GM12878 (cell line): Measurements from ENCODE around the gene NPAS3. TPM values are rescaled to one million over a fixed set of nuclear protein-coding genes. Genes with fewer than 3 reads are reported as not detected.

Experiments used
- ATAC-seq: fragments of 200-7000 bp; cut with Tn5 transposase; 3 replicates; pipeline ENCODE4 v1.9.1; 2020; ENCODE audit warnings: mild to moderate bottlenecking, moderate library complexity
- BruUV-seq: library from RNA; stranded (reverse); fragments of 400-500 nt; replicated peaks from 2 replicates; lab custom pipeline; 2021; lab: Mats Ljungman, UMichigan
- CTCF ChIA-PET: fragments of 300-600 bp; sonication (Branson Sonifier 250); formaldehyde crosslinking; extraction: SDS; loops from one replicate; lab custom pipeline; 2021; ENCODE audit warnings: inconsistent platforms; lab: Yijun Ruan, JAX
- POLR2A ChIA-PET: fragments of 350-600 bp; formaldehyde crosslinking; extraction: SDS; loops from one replicate; lab custom pipeline; 2021; ENCODE audit warnings: inconsistent platforms; lab: Charles Lee
- RAD21 ChIA-PET: fragments of 300-600 bp; sonication (Branson Sonifier 250); formaldehyde crosslinking; loops from one replicate; lab custom pipeline; 2023; ENCODE audit warnings: antibody characterized with exemption; ENCODE audit not compliant: unreplicated experiment; lab: Charles Lee
- SMC1A ChIA-PET: fragments of 300-600 bp; sonication (Branson Sonifier 250); formaldehyde crosslinking; loops from one replicate; lab custom pipeline; 2023; ENCODE audit not compliant: unreplicated experiment, uncharacterized antibody; lab: Charles Lee
- DNase-seq: peaks from one replicate; pipeline ENCODE4 v3.0.0-alpha.2; 2011; ENCODE audit warnings: low read depth, low spot score
- FAIRE-seq: peaks from 3 replicates; lab custom pipeline; 2011; peaks lifted over from hg19 to GRCh38; lab: Jason Lieb, UNC
- H2AFZ ChIP-seq: 2 replicates; pipeline ENCODE4 v1.6.0; 2011; ENCODE audit warnings: low read depth, low read length, control low read depth; ENCODE audit not compliant: control insufficient read depth
- H3K27ac ChIP-seq: 2 replicates; pipeline ENCODE4 v1.5.1; 2011; ENCODE audit warnings: control low read depth; ENCODE audit not compliant: control insufficient read depth, insufficient read depth
- H3K27me3 ChIP-seq, 2 experiments: replicated peaks in 1 of 2; 2 replicates each; pipeline versions ENCODE4 v1.6.0 to v1.6.1; 2011; ENCODE audit warnings: low read length in 1 of 2; ENCODE audit not compliant: control insufficient read depth in 2 of 2, insufficient read depth in 2 of 2
- H3K36me3 ChIP-seq, 2 experiments: 2 replicates each; pipeline ENCODE4 v1.5.1; 2011; ENCODE audit warnings: low read length in 1 of 2; ENCODE audit not compliant: control insufficient read depth in 2 of 2, insufficient read depth in 2 of 2
- H3K4me1 ChIP-seq: 2 replicates; pipeline ENCODE4 v1.6.1; 2011; ENCODE audit warnings: mild to moderate bottlenecking, low read length, moderate library complexity, mixed read lengths; ENCODE audit not compliant: control insufficient read depth, insufficient read depth
- H3K4me2 ChIP-seq: 2 replicates; pipeline ENCODE4 v1.6.0; 2011; ENCODE audit warnings: control low read depth; ENCODE audit not compliant: control insufficient read depth, insufficient read depth
- H3K4me3 ChIP-seq: fragments of 200-600 bp; sonication (generic); 2 replicates; pipeline ENCODE4 v1.5.1; 2016
- H3K79me2 ChIP-seq: 2 replicates; pipeline ENCODE4 v1.6.0; 2011; ENCODE audit warnings: low read length; ENCODE audit not compliant: control insufficient read depth, insufficient read depth
- H3K9ac ChIP-seq: 2 replicates; pipeline ENCODE4 v1.8.0; 2011; ENCODE audit warnings: low read length, control low read depth, mixed read lengths; ENCODE audit not compliant: control insufficient read depth, insufficient read depth
- H3K9me3 ChIP-seq: replicated peaks from 3 replicates; pipeline ENCODE4 v1.5.1; 2011; ENCODE audit warnings: mild to moderate bottlenecking, low read length; ENCODE audit not compliant: control insufficient read depth, insufficient read depth
- H4K20me1 ChIP-seq: 2 replicates; pipeline ENCODE4 v1.6.0; 2011; ENCODE audit not compliant: control insufficient read depth, insufficient read depth
- ESRRA ChIP-seq: IDR thresholded peaks from 2 replicates; pipeline ENCODE4 v1.6.1; 2012; ENCODE audit warnings: mild to moderate bottlenecking, low read length, improper control_type of control experiment
- FOXM1 ChIP-seq: IDR thresholded peaks from 2 replicates; pipeline ENCODE4 v1.6.1; 2012; ENCODE audit warnings: low read depth, mild to moderate bottlenecking, inconsistent platforms, low read length, moderate library complexity
- HDAC2 ChIP-seq: fragments of 200-600 bp; sonication (generic); IDR thresholded peaks from 2 replicates; pipeline ENCODE4 v1.6.1; 2017
- MTA3 ChIP-seq: IDR thresholded peaks from 2 replicates; pipeline ENCODE4 v1.6.1; 2012; ENCODE audit warnings: low read length, inconsistent platforms, borderline replicate concordance
- MXI1 ChIP-seq: fragments of 150-350 bp; IDR thresholded peaks from 2 replicates; pipeline ENCODE4 v1.6.1; 2011; ENCODE audit warnings: low read depth, mild to moderate bottlenecking, inconsistent platforms, low read length, improper control_type of control experiment
- MYB ChIP-seq: fragments of 150-350 bp; IDR thresholded peaks from 2 replicates; pipeline ENCODE4 v1.6.1; 2014; ENCODE audit warnings: mild to moderate bottlenecking, low read depth, low read length, borderline replicate concordance
- POLR2A ChIP-seq: IDR thresholded peaks from 2 replicates; pipeline ENCODE4 v1.6.1; 2011; ENCODE audit warnings: low read depth, mild to moderate bottlenecking, low read length
- SREBF2 ChIP-seq: IDR thresholded peaks from 2 replicates; pipeline ENCODE4 v1.6.1; 2012; ENCODE audit warnings: mild to moderate bottlenecking, low read length
- STAT3 ChIP-seq: IDR thresholded peaks from 2 replicates; pipeline ENCODE4 v1.6.1; 2011; ENCODE audit warnings: low read depth, low read length, improper control_type of control experiment
- TARDBP ChIP-seq: IDR thresholded peaks from 2 replicates; pipeline ENCODE4 v1.6.1; 2016; ENCODE audit warnings: borderline replicate concordance
- WGBS: methylation state at CpG from one replicate; pipeline ENCODE4 v1.1.6; 2016; ENCODE audit warnings: low lambda C conversion rate; ENCODE audit not compliant: insufficient replicate concordance, insufficient coverage; ENCODE audit errors: missing lambda C conversion rate; 5-methylcytosine and 5-hydroxymethylcytosine counted together
- in situ Hi-C: fragments of 300-500 bp; cut with MboI; formaldehyde crosslinking; loops from 9 replicates; pipeline ENCODE4 v1.14.3; 2018; ENCODE audit warnings: mixed read lengths
- intact Hi-C: fragments of 100-400 bp; cut with micrococcal nuclease; formaldehyde crosslinking; loops from one replicate; pipeline ENCODE4 v1.14.2; 2022; ENCODE audit not compliant: unreplicated experiment
- polyA plus RNA-seq, 11 experiments: library from polyadenylated mRNA; depleted of rRNA in 4 of 11; unstranded in 6 of 11; stranded (reverse) in 5 of 11; fragments of >200 nt; fragmentation: Nextera tagmentation in 4 of 11; fragmentation: Illumina TruSeq in 1 of 11; extraction: Ambion mirVana in 4 of 11; extraction: Trizol in 1 of 11; gene quantifications; 1 replicate in 1 of 11; 2 replicates in 10 of 11; pipeline versions ENCODE4 v1.2.1 to v1.2.3, GENCODE V29; 2011 to 2016; ENCODE audit warnings: inconsistent platforms in 2 of 11, missing spikeins in 2 of 11, low read depth in 1 of 11
- total RNA-seq, 4 experiments: library from RNA; depleted of rRNA in 3 of 4; stranded (reverse); fragments of >200 nt in 3 of 4; fragmentation: Illumina TruSeq in 1 of 4; extraction: Trizol in 1 of 4; gene quantifications; 2 replicates each; pipeline versions ENCODE4 v1.2.1 to v1.2.3, GENCODE V29; 2013 to 2021
- TF ChIP-seq, protein P1 (sequence below): fragments of 150-350 bp; IDR thresholded peaks from 2 replicates; pipeline ENCODE4 v1.6.1; 2016; ENCODE audit warnings: low read depth, low read length
- TF ChIP-seq, protein P2 (sequence below): fragments of 450-650 bp; IDR thresholded peaks from 2 replicates; pipeline ENCODE4 v1.6.1; 2014; ENCODE audit warnings: mild to moderate bottlenecking
- TF ChIP-seq, protein P3 (sequence below): fragments of 450-650 bp; IDR thresholded peaks from 2 replicates; pipeline ENCODE4 v1.6.1; 2017; ENCODE audit warnings: mild to moderate bottlenecking
- TF ChIP-seq, protein P4 (sequence below): fragments of 450-650 bp; IDR thresholded peaks from 2 replicates; pipeline ENCODE4 v1.6.1; 2017; ENCODE audit warnings: antibody characterized with exemption, mild to moderate bottlenecking, moderate library complexity

Gene NPAS3
- total and polyA plus RNA-seq, 10 of the 15 experiments (the other 5 are each of a cell fraction or from before 2014, with no cell fraction given) = under 0.01 to 2.7 (median 0.03) TPM; not detected in 6

DNA sequence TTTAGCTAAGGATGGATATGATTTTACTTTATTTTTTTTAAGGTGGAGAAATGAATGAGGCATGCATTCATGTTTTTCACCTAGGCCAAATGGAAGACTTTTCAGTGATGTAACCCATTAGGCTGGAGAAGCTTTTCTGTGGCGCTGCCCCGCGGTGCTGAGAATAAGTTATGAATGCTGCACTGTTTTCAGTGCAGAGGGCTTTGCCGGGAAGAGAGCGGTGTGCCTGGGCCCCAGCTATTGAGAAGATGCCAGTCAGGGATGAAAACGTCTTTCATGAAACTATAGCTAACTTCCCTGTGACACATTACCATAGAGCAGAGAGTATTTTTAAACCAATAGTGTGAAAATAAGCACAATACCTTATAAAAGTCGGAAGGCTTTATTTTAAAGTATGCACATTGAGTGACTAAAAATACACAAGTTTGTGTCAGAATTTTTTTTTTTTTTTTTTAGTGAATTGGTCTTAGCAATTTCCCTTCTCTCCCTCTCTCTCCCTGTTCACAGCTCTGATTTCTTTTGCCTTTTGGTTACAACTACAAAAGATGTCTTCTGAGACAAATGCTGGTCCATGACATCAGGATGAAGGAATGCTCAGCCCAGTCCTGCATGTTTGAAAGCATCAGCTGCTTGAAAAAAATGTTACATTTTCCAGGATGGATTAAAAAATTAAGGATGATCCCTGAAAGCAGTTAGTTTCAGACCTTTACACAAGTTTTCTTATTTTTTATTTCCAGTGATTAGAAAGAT is 48.3 kb downstream of the NPAS3 start:
- Histone ChIP-seq H3K36me3 (no peaks in the 10 kb centered on the region), H2AFZ (no peak overlapping the region), H3K9ac (no peak overlapping the region), H3K4me1 (no peaks in the 10 kb centered on the region), H3K79me2 (no peaks in the 10 kb centered on the region), H3K27ac (no peak overlapping the region), H3K4me3 (no peak overlapping the region), H3K4me2 (no peak overlapping the region), H3K27me3 (no peaks in the 10 kb centered on the region), H4K20me1 (no peaks in the 10 kb centered on the region), H3K9me3 (no peaks in the 10 kb centered on the region)
- DNase-seq (no peak), ATAC-seq (no peak), FAIRE-seq (no peak)
- intact Hi-C loops (no loop called here), in situ Hi-C loops (no loop called here)
- RAD21 ChIA-PET = no interaction called here
- SMC1A ChIA-PET = no interaction called here
- no TSS peak for BruUV-seq
- WGBS = 56% methylated on average over 7 of the region's 7 CpGs
- POLR2A ChIA-PET = interaction anchor here (0.7 kb wide), 1 partner anchor 51 kb away, joined by 3 read pairs; no protein-coding TSS in a partner anchor
- CTCF ChIA-PET = interaction anchor here (0.5 kb wide), 1 partner anchor 91 kb away, joined by 3 read pairs; no protein-coding TSS in a partner anchor
- TF ChIP-seq STAT3 (no peak), TARDBP (no peak), MTA3 (no peak), FOXM1 (no peak), MYB (no peak), MXI1 (no peak), HDAC2 (no peak), ESRRA (no peak), POLR2A (no peak), SREBF2 (no peak)
- TF ChIP-seq, protein P1, sequence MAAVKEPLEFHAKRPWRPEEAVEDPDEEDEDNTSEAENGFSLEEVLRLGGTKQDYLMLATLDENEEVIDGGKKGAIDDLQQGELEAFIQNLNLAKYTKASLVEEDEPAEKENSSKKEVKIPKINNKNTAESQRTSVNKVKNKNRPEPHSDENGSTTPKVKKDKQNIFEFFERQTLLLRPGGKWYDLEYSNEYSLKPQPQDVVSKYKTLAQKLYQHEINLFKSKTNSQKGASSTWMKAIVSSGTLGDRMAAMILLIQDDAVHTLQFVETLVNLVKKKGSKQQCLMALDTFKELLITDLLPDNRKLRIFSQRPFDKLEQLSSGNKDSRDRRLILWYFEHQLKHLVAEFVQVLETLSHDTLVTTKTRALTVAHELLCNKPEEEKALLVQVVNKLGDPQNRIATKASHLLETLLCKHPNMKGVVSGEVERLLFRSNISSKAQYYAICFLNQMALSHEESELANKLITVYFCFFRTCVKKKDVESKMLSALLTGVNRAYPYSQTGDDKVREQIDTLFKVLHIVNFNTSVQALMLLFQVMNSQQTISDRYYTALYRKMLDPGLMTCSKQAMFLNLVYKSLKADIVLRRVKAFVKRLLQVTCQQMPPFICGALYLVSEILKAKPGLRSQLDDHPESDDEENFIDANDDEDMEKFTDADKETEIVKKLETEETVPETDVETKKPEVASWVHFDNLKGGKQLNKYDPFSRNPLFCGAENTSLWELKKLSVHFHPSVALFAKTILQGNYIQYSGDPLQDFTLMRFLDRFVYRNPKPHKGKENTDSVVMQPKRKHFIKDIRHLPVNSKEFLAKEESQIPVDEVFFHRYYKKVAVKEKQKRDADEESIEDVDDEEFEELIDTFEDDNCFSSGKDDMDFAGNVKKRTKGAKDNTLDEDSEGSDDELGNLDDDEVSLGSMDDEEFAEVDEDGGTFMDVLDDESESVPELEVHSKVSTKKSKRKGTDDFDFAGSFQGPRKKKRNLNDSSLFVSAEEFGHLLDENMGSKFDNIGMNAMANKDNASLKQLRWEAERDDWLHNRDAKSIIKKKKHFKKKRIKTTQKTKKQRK = no peak
- TF ChIP-seq, protein P2, sequence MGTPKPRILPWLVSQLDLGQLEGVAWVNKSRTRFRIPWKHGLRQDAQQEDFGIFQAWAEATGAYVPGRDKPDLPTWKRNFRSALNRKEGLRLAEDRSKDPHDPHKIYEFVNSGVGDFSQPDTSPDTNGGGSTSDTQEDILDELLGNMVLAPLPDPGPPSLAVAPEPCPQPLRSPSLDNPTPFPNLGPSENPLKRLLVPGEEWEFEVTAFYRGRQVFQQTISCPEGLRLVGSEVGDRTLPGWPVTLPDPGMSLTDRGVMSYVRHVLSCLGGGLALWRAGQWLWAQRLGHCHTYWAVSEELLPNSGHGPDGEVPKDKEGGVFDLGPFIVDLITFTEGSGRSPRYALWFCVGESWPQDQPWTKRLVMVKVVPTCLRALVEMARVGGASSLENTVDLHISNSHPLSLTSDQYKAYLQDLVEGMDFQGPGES = no peak
- TF ChIP-seq, protein P3, sequence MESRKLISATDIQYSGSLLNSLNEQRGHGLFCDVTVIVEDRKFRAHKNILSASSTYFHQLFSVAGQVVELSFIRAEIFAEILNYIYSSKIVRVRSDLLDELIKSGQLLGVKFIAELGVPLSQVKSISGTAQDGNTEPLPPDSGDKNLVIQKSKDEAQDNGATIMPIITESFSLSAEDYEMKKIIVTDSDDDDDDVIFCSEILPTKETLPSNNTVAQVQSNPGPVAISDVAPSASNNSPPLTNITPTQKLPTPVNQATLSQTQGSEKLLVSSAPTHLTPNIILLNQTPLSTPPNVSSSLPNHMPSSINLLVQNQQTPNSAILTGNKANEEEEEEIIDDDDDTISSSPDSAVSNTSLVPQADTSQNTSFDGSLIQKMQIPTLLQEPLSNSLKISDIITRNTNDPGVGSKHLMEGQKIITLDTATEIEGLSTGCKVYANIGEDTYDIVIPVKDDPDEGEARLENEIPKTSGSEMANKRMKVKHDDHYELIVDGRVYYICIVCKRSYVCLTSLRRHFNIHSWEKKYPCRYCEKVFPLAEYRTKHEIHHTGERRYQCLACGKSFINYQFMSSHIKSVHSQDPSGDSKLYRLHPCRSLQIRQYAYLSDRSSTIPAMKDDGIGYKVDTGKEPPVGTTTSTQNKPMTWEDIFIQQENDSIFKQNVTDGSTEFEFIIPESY = no peak
- TF ChIP-seq, protein P4, sequence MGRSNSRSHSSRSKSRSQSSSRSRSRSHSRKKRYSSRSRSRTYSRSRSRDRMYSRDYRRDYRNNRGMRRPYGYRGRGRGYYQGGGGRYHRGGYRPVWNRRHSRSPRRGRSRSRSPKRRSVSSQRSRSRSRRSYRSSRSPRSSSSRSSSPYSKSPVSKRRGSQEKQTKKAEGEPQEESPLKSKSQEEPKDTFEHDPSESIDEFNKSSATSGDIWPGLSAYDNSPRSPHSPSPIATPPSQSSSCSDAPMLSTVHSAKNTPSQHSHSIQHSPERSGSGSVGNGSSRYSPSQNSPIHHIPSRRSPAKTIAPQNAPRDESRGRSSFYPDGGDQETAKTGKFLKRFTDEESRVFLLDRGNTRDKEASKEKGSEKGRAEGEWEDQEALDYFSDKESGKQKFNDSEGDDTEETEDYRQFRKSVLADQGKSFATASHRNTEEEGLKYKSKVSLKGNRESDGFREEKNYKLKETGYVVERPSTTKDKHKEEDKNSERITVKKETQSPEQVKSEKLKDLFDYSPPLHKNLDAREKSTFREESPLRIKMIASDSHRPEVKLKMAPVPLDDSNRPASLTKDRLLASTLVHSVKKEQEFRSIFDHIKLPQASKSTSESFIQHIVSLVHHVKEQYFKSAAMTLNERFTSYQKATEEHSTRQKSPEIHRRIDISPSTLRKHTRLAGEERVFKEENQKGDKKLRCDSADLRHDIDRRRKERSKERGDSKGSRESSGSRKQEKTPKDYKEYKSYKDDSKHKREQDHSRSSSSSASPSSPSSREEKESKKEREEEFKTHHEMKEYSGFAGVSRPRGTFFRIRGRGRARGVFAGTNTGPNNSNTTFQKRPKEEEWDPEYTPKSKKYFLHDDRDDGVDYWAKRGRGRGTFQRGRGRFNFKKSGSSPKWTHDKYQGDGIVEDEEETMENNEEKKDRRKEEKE = no peak
